Subcutaneous adipose tissue (tissue), 4 donors: ENCODE data around the gene CCSER1. TPM values are rescaled to one million over a fixed set of nuclear protein-coding genes. Genes with fewer than 3 reads are reported as not detected.

ENCODE experiments used
- CTCF ChIP-seq: fragments of 450-650 bp; IDR thresholded peaks from one replicate; pipeline ENCODE4 v1.5.1; 2016; ENCODE audit warnings: low read depth, mild to moderate bottlenecking, control low read depth, antibody characterized with exemption, moderate library complexity
- total RNA-seq, 4 donors: library from RNA; depleted of rRNA; stranded (reverse); fragments of >200 nt; gene quantifications; one replicate each; pipeline ENCODE4 v1.1.0, GENCODE V29; 2016

CCSER1 gene
- total RNA-seq, 4 donors from 2014 or later = 8.0 to 18.1 (median 16.0) TPM

GRCh38 chr4:91340822-91341221, 1213.6 kb downstream of the CCSER1 start:
- TF ChIP-seq CTCF = no peak

GRCh38 chr4:91345632-91346031, 1218.4 kb downstream of the CCSER1 start:
- no peak for TF ChIP-seq CTCF

- no peak for TF ChIP-seq CTCF
Measured at GRCh38 chr4:91359041-91360031, 1232.1 kb downstream of the CCSER1 start.

- TF ChIP-seq CTCF = no peak
Measured at GRCh38 chr4:91362125-91362524, 1234.9 kb downstream of the CCSER1 start.

GRCh38 chr4:91366554-91366953, 1239.4 kb downstream of the CCSER1 start:
- no peak for TF ChIP-seq CTCF

- TF ChIP-seq CTCF = no peak
Measured at GRCh38 chr4:91369116-91369515, 1241.9 kb downstream of the CCSER1 start.

- TF ChIP-seq CTCF = no peak
Measured at GRCh38 chr4:91373546-91373945, 1246.4 kb downstream of the CCSER1 start.
